Effector CD4-positive, alpha-beta T cell (primary cell): Measurements from ENCODE around the gene EYA2.
"Not testable (repeated sequence)": the region's sequence is repeated elsewhere in the genome, so short reads cannot be mapped to it uniquely, and the experiment has no call there.

ENCODE experiments used
- DNase-seq: peaks from one replicate; pipeline ENCODE4 v3.0.0-alpha.2; 2020

EYA2 gene

GRCh38 chr20:47191074-47191673 is 296.5 kb downstream of the EYA2 start:
- DNase-seq = no peak

DNA sequence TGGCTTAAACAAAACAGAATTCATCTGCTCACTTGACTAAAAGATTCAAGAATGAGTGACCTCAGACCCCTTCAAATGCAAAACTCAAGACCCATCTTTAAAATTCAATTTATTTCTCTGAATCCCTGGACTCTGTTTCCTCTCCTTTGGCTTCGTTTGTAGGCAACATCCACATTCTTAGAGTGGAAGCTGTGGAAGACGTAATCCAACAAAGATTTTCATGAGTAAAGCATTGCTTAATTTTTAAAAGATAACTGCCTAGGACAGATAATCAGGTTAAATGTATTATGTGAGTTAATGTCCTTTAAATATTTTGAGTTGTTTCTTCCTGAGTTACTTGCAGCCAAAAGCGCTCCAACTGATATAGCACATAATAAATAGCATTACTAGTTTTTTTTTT is 297.3 kb downstream of the EYA2 start:
- no peak for DNase-seq

GRCh38 chr20:47195573-47195972 is 300.9 kb downstream of the EYA2 start:
- DNase-seq = no peak

DNA sequence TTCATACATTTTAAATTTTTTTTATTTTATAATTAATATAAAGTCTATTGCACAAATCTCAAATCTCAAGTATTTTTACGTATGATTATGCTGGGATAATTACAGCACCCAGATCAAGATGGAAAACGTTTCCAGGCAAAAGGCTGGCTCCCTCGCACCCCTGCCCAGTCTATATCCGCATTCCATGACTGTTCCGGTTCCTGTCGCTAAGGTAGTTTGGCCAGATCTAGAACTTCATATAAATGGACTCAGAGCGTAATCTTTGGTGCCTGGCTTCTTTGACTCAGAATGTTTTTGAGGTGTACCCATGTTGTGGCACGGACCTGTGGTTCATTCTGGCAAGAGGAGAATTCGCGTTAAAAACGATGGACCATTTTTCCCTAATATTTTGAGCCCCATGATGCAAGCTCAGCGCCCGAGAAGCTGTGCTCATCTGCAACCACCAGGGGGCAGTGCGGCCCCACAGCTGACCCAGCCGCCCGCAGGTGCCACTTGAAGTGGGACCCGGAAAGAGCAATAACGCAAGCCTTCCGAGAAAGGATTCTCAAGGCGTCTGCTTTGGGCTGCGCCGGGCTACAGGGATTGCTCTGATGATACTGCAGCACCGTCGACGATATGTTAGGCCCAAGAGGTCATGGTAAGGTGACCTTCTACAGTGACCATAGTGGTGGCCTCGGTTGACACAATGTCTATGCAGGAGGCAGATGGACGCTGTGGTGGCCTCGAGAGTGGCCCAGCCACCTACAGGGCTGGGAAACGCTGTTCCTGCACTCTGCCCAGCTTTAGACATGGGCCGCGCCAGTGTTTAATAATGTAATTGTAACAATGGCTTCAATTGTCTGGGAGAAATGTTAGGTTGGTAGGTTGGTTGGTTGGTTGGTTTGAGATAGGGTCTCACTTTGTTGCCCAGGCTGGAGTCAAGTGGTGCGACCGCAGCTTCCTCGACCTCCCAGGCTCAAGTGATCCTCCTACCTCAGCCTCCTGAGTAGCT is 301.7 kb downstream of the EYA2 start:
- DNase-seq = peak; percentile 61

DNA sequence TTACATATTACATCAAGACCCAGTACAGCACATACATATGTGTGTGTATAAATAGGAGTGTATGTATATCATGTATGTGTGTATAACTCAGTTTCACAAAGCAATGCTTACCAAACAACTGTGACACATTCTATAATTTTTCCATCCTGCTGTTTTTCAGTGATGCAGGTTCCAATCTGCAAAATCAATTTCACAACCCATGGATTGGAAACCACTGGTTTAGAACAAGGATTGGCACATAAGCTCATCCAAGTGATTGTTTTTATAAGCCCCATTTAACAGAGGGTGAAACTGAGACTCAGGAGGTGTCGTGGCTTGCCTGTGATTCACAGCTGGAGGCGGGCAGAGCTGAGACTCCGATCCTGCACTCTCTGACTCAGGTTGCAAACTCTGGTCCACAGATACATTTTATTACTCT is 303.6 kb downstream of the EYA2 start:
- no peak for DNase-seq

- no peak for DNase-seq
Observed at GRCh38 chr20:47198996-47199552, 304.4 kb downstream of the EYA2 start.

DNA sequence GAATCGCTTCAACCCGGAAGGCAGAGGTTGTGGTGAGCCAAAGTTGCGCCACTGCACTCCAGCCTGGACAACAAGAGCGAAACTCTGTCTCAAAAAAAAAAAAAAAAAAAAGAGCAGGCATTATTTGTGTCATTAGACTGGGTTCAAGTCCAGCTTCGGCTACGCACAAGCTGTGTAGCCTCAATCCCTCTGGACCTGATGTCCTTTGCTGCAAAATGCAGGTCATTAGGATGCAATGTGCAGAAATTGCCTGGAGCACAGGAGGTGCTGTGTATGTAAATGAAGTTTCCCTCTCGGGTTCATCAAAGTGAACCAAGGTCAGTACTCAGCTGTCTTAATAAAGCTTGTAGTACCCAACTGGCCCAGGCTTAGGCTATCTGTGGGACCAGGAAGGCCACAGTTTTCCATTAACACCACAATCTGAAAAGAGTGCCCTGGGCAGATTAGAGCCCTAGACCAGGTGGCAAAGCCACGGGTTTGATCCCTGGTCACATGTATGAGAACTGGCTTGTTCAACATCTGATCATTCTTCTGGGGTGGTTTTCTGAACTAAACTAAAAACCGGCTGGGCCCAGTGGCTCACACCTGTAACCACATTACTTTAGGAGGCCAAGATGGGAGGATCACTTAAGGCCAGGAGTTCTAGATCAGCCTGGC is 306.6 kb downstream of the EYA2 start:
- DNase-seq = no peak

- DNase-seq = no peak
Observed at GRCh38 chr20:47202733-47203667, 308.4 kb downstream of the EYA2 start.

DNA sequence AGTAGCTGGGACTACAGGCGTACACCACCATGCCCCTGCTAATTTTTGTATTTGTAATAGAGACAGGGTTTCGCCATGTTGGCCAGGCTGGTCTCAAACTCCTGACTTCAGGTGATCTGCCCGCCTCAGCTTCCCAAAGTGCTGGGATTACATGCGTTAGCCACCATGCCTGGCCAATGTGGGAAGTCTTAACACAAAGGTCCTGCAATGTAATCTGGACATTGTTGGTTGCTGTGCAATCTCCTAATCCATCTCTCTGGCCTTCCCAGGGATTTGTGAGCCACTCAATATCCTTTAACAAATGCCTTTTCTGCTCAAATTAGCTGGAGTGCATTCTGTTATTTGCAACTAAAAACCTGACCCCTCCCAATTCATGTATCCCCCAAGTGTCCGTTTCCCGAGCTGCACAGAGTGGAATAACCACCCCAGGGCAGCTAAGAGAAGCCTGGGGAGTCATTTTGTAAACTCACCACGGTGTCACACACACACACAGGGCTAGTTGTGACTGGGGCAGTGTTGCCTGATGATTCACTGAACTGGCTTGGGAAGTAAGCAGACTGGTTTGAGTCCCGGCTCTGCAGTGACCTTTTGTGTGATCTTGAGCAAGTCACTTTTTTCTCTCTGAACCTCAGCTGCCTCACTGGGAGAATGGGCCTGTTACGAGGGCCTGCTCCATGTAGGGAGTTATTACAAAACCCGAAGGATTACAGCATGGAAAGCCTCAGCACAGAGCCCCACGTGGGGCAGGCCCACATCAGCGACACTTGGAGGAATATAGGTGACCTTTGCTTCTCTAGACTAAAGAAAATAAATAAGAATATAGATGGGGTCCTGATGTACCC is 309.6 kb downstream of the EYA2 start:
- DNase-seq = no peak

DNA sequence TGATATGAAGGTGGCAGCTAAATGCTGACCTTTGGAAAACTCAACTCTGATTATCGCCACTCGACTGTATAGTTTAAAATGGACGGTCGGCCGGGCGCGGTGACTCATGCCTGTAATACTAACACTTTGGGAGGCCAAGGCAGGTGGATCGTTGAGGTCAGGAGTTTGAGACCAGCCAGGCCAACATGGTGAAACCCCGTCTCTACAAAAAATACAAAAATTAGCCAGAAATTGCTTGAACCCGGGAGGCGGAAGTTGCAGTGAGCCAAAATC is 310.1 kb downstream of the EYA2 start:
- DNase-seq = not testable (repeated sequence)

DNA sequence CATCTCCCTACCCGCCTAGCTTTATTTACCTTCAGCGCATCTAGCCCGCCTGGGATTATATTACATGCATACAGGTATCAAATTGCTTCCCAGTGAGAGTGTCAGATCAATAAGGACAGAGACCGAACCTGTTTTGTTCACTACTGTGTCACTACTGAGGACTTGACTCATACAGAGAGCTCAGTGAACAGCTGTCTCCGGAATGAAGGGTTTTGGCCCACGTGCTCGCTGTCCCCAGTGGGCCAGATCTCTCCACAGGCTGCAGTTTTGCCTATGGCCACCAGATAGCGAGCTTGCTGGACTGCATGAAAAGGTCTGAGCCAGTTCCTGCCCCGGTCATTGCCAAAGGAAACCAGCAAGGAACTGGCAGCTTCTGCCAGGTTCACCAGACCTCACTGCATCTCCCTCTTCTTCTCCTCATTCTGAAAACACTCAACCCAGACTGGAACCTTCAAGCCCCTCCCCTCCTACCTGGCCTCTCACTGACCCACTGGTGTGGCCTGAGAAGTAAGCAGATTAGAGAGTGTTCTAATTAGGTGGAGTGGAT is 311.0 kb downstream of the EYA2 start:
- DNase-seq = no peak

DNA sequence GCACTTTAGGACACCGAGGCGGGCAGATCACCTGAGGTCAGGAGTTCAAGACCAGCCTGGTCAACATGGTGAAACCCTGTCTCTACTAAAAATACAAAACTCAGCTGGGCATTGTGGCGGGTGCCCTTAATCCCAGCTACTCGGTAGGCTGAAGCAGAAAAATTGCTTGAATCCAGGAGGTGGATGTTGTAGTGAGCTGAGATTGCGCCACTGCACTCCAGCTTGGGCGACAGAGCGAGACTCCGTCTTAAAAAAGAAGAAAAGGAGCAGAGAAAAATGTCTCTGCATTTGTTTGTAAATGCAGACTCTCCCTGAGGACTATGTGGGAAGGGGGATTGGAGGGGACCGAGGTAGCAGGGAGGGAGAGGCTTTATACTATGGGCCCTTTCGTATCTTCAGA is 311.9 kb downstream of the EYA2 start:
- DNase-seq = not testable (repeated sequence)

GRCh38 chr20:47206962-47207641 is 312.5 kb downstream of the EYA2 start:
- no peak for DNase-seq

DNA sequence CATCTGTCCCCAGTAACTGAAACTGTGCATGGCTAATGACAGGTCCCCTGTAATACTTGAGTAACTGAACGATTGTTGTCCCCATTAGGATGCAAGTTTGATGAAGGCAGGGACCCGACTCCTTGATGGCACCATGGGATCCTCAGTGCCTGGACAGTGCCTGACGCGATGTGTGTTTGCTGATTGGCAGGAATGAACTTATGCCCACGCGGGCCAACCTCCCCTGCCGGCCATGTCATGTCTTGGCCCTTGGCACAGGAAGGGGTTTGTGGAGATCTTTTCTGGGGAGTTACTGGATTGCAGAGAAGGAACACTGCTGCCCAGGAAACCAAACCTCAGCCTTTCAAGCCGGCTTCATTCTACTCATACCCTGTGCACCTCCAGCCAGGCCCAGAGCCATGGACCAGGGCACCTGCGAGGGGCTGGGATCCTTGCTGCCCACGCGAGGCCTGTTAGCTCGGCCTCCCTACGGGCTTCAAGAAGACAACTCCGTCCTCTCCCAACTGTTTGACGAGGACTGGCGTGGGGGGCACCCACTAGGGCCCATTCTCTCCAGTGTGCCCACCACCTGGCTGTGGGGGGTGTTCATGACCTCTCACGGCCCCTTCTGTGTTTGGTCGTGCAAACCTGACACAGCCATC is 314.0 kb downstream of the EYA2 start:
- no peak for DNase-seq

- no peak for DNase-seq
Observed at GRCh38 chr20:47209982-47210381, 315.3 kb downstream of the EYA2 start.

DNA sequence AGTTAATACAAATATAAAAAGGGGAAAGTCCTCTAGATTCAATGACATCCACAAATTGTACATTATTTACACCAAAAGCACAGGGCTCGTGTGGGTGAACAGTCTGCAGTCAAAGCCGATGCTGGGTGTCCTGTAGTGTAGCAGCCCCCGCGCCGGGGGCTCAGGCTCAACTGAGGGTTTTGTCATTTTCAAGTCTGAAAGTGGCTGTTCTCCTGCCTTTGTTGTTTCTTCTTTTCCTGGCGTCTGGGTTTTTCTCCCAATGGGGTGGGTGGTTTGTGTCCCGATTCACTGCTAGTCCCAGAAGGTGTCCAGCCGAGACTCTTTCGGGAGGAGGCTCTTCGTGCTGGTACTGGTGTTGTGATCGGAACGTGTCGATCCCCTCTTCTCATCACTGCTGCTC is 315.8 kb downstream of the EYA2 start:
- no peak for DNase-seq

DNA sequence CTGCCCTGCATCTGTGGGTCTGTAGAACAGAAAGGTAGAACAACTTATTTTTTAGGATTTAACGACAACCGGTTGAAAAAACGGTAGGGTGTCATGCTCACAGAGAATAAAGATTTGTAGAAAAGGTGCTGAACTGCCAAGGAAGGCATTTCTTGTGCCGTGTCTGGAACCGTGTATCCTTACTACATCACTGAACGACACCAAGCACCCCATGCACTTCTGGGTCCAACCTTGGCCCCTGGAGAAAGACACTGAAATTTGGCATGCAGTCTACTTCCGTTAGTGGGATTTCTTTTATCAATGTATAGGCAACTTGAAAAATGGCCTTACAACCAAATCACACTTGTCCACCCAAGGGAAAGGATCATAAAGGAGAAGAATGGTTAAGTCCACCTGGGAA is 316.4 kb downstream of the EYA2 start:
- DNase-seq = no peak

DNA sequence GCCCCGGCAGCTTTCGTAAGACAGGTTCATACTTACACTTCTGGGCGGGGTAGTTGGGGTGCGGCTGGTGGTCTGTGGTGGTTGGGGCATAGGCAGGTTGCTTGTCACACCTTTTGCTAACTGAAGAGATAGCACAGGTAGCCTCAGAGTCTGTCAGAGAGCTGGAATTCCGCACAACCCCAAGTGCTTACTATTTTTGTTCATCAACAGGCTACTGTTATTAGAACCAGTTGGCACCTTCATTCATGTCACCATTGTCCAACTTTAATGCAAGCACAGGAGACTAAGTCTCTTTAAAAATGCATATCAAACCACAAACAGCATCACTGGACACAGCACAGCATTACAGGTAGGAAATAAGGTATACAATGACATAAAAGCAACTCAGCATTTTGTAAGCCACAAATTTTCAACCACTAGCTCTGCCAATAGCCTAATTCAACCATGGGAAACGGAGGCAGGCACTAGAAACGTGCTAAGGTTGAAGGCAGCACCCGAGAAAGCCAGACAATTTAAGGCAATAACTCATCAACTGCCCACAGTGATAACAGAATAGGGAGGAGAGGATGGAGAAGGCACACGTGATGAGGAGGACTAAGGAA is 318.1 kb downstream of the EYA2 start:
- DNase-seq = no peak

- DNase-seq = no peak
Observed at GRCh38 chr20:47213966-47214365, 319.3 kb downstream of the EYA2 start.
